RCC 7860 (cell line): ENCODE data around the gene MYL4.
"Not testable (repeated sequence)": the region's sequence is repeated elsewhere in the genome, so short reads cannot be mapped to it uniquely, and the experiment has no call there.

Experiments used
- DNase-seq: peaks from one replicate; pipeline ENCODE4 v3.0.0-alpha.2; 2015; ENCODE audit warnings: low spot score
- FAIRE-seq: peaks from 2 replicates; lab custom pipeline; 2012; peaks lifted over from hg19 to GRCh38; lab: Jason Lieb, UNC

The MYL4 gene

DNA sequence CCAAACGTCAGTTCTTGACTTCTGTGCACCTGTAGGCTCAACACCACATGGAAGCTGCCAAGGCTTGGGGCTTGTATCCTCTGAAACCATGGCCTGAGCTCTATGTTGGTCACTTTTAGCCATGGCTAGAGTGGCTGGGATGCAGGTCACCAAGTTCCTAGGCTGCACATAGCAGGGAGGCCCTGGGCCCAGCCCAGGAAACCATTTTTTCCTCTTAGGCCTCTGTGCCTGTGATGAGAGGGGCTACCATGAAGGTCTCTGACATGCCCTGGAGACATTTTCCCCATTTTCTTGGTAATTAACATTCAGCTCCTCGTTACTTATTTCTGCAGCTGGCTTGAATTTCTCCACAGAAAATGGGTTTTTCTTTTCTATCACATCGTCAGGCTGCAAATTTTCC lies 59.8 kb downstream of the MYL4 start:
- DNase-seq, FAIRE-seq: not testable (repeated sequence)

DNA sequence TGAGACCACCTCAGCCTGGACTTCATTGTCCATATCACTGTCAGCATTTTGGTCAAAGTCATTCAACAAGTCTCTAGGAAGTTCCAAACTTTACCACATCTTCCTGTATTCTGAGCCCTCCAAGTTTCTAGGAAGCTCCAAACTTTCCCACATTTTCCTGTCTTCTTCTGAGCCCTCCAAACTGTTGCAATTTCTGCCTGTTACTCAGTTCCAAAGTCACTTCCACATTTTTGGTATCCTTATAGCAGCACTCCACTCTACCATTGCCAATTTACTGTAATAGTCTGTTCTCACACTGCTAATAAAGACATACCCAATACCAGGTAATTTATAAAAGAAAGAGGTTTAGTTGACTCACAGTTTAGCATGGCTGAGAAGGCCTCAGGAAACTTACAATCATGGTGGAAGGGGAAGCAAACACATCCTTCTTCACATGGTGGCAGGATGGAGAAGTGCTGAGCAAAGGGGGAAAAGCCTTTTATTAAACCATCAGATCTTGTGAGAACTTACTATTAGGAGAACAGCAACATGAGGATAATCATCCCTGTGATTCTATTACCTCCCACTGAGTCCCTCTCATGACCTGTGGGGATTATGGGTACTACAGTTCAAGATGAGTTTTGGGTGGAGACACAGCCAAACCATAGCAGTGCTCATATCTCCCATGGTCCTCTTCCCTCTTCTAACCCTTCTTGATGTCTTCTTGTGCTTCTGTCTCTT lies 60.6 kb downstream of the MYL4 start:
- DNase-seq, FAIRE-seq: not testable (repeated sequence)

DNA sequence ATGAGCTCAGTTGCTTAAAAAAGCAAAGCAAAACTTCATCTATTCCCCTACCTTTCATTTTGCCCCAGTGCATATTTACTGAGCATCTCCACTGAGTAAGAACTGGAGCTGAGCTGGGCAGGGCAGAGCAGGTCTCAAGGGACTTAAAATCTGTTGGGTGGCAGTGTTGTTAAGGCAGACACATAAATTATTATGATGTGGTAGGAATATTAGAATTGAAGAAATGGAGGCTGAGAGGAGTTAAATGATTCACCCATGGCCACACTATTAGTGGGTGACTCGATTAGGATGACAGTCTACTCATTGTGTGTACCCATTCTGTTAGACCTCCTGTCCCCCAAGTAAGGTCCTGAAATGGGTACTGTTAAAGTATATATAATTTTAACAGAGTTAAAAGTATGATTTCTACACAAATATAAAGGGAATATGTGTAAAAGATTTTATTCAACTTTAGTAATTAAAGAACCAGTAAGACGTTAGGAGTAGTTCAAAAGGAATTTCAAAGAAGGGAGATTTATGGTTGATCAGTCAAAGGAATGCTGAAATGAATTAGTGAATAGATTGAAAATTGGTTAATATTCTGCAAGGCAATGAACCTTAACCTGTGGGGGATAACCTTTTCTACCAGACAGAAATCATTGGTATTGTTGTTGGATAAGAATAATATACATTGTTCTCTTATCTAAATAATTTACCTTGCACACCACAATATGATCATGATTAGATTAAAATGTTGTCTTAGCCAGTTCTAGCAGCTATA lies 62.0 kb downstream of the MYL4 start:
- peak; percentile 98 for FAIRE-seq
- peak; percentile 90 for DNase-seq

GRCh38 chr17:47272491-47272890 lies 63.3 kb downstream of the MYL4 start:
- DNase-seq: no peak
- no peak for FAIRE-seq

GRCh38 chr17:47273245-47273644 lies 64.1 kb downstream of the MYL4 start:
- no peak for FAIRE-seq
- DNase-seq: no peak
